GM23338 (cell line): ENCODE results near the gene SCYGR8. TPM values are rescaled to one million over a fixed set of nuclear protein-coding genes. Genes with fewer than 3 reads are reported as not detected.

Source experiments
- ATAC-seq: fragments of 200-7000 bp; cut with Tn5 transposase; 3 replicates; pipeline ENCODE4 v1.9.1; 2020
- DNase-seq: peaks from one replicate; pipeline ENCODE4 v3.0.0-alpha.2; 2015; ENCODE audit warnings: low spot score
- H2AFZ ChIP-seq: fragments of 200-600 bp; sonication (generic); 2 replicates; pipeline ENCODE4 v1.8.0; 2016; ENCODE audit warnings: antibody characterized with exemption, mild to moderate bottlenecking, moderate library complexity
- H3F3A ChIP-seq: fragments of 200-600 bp; sonication (generic); replicated peaks from 2 replicates; pipeline ENCODE4 v1.8.0; 2017; ENCODE audit warnings: antibody characterized with exemption, mixed run types, low read depth
- H3K27ac ChIP-seq: fragments of 200-600 bp; sonication (generic); 2 replicates; pipeline ENCODE4 v1.6.1; 2016; ENCODE audit warnings: low read depth
- H3K27me3 ChIP-seq: fragments of 200-600 bp; sonication (generic); 2 replicates; pipeline ENCODE4 v1.8.0; 2016; ENCODE audit warnings: mild to moderate bottlenecking, mixed run types, moderate library complexity; ENCODE audit not compliant: insufficient read depth
- H3K36me3 ChIP-seq: fragments of 200-600 bp; sonication (generic); 2 replicates; pipeline ENCODE4 v1.8.0; 2016; ENCODE audit warnings: mild to moderate bottlenecking; ENCODE audit not compliant: insufficient read depth
- H3K4me1 ChIP-seq: fragments of 200-600 bp; sonication (generic); 2 replicates; pipeline ENCODE4 v1.8.0; 2016; ENCODE audit warnings: mild to moderate bottlenecking, moderate library complexity; ENCODE audit not compliant: insufficient read depth
- H3K4me2 ChIP-seq: fragments of 200-600 bp; sonication (generic); 2 replicates; pipeline ENCODE4 v1.7.1; 2017; ENCODE audit warnings: mixed run types
- H3K4me3 ChIP-seq: fragments of 200-600 bp; sonication (generic); 2 replicates; pipeline ENCODE4 v1.6.1; 2016; ENCODE audit warnings: mixed run types
- H3K79me2 ChIP-seq: fragments of 200-600 bp; sonication (generic); replicated peaks from 2 replicates; pipeline ENCODE4 v1.8.0; 2017; ENCODE audit warnings: mild to moderate bottlenecking; ENCODE audit not compliant: insufficient read depth
- H3K9me2 ChIP-seq: fragments of 200-600 bp; sonication (generic); 2 replicates; pipeline ENCODE4 v1.8.0; 2017; ENCODE audit not compliant: insufficient read depth
- H4K20me1 ChIP-seq: fragments of 200-600 bp; sonication (generic); replicated peaks from 2 replicates; pipeline ENCODE4 v1.8.0; 2017; ENCODE audit warnings: mild to moderate bottlenecking; ENCODE audit not compliant: insufficient read depth
- H3K27ac Mint-ChIP-seq: 2 replicates; pipeline ENCODE4 v1.8.0; 2020; ENCODE audit warnings: inconsistent platforms, mild to moderate bottlenecking, moderate library complexity, mixed read lengths
- H3K27me3 Mint-ChIP-seq: 3 replicates; pipeline ENCODE4 v1.8.0; 2022; ENCODE audit warnings: low read depth, mild to moderate bottlenecking, moderate library complexity, mixed read lengths, inconsistent platforms; ENCODE audit not compliant: insufficient read depth, poor library complexity
- H3K36me3 Mint-ChIP-seq: 3 replicates; pipeline ENCODE4 v1.8.0; 2021; ENCODE audit warnings: low read depth, mild to moderate bottlenecking, inconsistent platforms, moderate library complexity, mixed read lengths
- H3K4me1 Mint-ChIP-seq: 3 replicates; pipeline ENCODE4 v1.8.0; 2020; ENCODE audit warnings: mild to moderate bottlenecking, inconsistent platforms, mixed read lengths
- H3K4me3 Mint-ChIP-seq: 3 replicates; pipeline ENCODE4 v1.8.0; 2021; ENCODE audit warnings: moderate library complexity, mild to moderate bottlenecking, inconsistent platforms, mixed read lengths
- H3K9me3 Mint-ChIP-seq: 3 replicates; pipeline ENCODE4 v1.8.0; 2020; ENCODE audit warnings: moderate library complexity, mild to moderate bottlenecking, inconsistent platforms, mixed read lengths
- CREB1 ChIP-seq: fragments of 250-450 bp; sonication (Bioruptor Pico); IDR thresholded peaks from 2 replicates; pipeline ENCODE4 v1.5.0; 2020; ENCODE audit warnings: low read depth, mild to moderate bottlenecking, moderate library complexity
- ETS1 ChIP-seq: IDR thresholded peaks from 2 replicates; pipeline ENCODE4 v1.6.1; 2016; ENCODE audit warnings: antibody characterized with exemption
- EZH2 ChIP-seq: fragments of 200-600 bp; sonication (generic); IDR thresholded peaks from one replicate; pipeline ENCODE4 v1.8.0; 2017; ENCODE audit warnings: antibody characterized with exemption, mild to moderate bottlenecking, low read depth; ENCODE audit not compliant: unreplicated experiment
- STAT1 ChIP-seq: IDR thresholded peaks from one replicate; pipeline ENCODE4 v1.6.1; 2016; ENCODE audit warnings: antibody characterized with exemption; ENCODE audit not compliant: unreplicated experiment
- ZNF462 ChIP-seq: fragments of 250-450 bp; sonication (Bioruptor Pico); IDR thresholded peaks from 2 replicates; pipeline ENCODE4 v1.5.0; 2020; ENCODE audit warnings: mild to moderate bottlenecking, moderate library complexity
- long read RNA-seq: library from polyadenylated mRNA; unstranded; transcript quantifications from one replicate; pipeline ENCODE4 v2.0.0, GENCODE V29; 2020; ENCODE audit not compliant: unreplicated experiment
- polyA plus RNA-seq: library from polyadenylated mRNA; unstranded; fragments of >200 nt; fragmentation: Nextera tagmentation; extraction: Ambion mirVana; gene quantifications from 2 replicates; pipeline ENCODE4 v1.2.1, GENCODE V29; 2016
- total RNA-seq: library from RNA; depleted of rRNA; stranded (reverse); fragments of >200 nt; shearing (Covaris generic); gene quantifications from 2 replicates; pipeline ENCODE4 v1.2.3, GENCODE V29; 2014; rRNA removed
- TF ChIP-seq, protein P1 (sequence below): IDR thresholded peaks from one replicate; pipeline ENCODE4 v1.6.1; 2018; ENCODE audit warnings: antibody characterized with exemption; ENCODE audit not compliant: unreplicated experiment

The SCYGR8 gene, protein sequence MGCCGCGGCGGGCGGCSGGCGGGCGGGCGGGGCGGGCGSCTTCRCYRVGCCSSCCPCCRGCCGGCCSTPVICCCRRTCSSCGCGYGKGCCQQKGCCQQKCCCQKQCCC
- total RNA-seq (not detected in 2 replicates), polyA plus RNA-seq (not detected in 2 replicates)
- long read RNA-seq, result 0 reads

- Histone ChIP-seq H3K4me2 (no peak within 1 kb of the TSS), H3K4me3 (no peak within 1 kb of the TSS), H4K20me1 (no peaks in the 10 kb centered on the region), H2AFZ (peak within 1 kb of the TSS; percentile 38; the same call in 1 of the 2 replicates), H3K27ac (no peak within 1 kb of the TSS), H3K27me3 (no peaks in the 10 kb centered on the region), H3K4me1 (no peaks in the 10 kb centered on the region), H3K36me3 (no peaks in the 10 kb centered on the region), H3F3A (no peaks in the 10 kb centered on the region), H3K79me2 (no peaks in the 10 kb centered on the region), H3K9me2 (no peaks in the 10 kb centered on the region)
- TF ChIP-seq, protein P1, sequence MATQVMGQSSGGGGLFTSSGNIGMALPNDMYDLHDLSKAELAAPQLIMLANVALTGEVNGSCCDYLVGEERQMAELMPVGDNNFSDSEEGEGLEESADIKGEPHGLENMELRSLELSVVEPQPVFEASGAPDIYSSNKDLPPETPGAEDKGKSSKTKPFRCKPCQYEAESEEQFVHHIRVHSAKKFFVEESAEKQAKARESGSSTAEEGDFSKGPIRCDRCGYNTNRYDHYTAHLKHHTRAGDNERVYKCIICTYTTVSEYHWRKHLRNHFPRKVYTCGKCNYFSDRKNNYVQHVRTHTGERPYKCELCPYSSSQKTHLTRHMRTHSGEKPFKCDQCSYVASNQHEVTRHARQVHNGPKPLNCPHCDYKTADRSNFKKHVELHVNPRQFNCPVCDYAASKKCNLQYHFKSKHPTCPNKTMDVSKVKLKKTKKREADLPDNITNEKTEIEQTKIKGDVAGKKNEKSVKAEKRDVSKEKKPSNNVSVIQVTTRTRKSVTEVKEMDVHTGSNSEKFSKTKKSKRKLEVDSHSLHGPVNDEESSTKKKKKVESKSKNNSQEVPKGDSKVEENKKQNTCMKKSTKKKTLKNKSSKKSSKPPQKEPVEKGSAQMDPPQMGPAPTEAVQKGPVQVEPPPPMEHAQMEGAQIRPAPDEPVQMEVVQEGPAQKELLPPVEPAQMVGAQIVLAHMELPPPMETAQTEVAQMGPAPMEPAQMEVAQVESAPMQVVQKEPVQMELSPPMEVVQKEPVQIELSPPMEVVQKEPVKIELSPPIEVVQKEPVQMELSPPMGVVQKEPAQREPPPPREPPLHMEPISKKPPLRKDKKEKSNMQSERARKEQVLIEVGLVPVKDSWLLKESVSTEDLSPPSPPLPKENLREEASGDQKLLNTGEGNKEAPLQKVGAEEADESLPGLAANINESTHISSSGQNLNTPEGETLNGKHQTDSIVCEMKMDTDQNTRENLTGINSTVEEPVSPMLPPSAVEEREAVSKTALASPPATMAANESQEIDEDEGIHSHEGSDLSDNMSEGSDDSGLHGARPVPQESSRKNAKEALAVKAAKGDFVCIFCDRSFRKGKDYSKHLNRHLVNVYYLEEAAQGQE, result no peak
- no peak for TF ChIP-seq CREB1 (CRISPR knock-in tag)
- no peak for TF ChIP-seq STAT1
- TF ChIP-seq ETS1, result no peak
- TF ChIP-seq ZNF462 (CRISPR knock-in tag), result no peak
- TF ChIP-seq EZH2, result no peak
- Mint-ChIP-seq H3K27ac (no peak within 1 kb of the TSS), H3K27me3 (peaks cover 5% of the 10 kb centered on the region), H3K36me3 (no peaks in the 10 kb centered on the region), H3K4me1 (peaks cover 2% of the 10 kb centered on the region; the same call in 1 of the 3 replicates), H3K4me3 (no peak within 1 kb of the TSS), H3K9me3 (no peaks in the 10 kb centered on the region; the same call in 2 of the 3 replicates)
- ATAC-seq (no peak), DNase-seq (no peak)
Measured at GRCh38 chr2:227745594-227745993, at the start of gene SCYGR8. Gene SCYGR8, plus strand, starts transcription at chr2:227745894. Its CDS starts 0 bp downstream, at chr2:227745894.
